Choroid plexus epithelial cell (primary cell): Measurements from ENCODE around the gene FAM221B.

Source experiments
- DNase-seq: peaks from one replicate; pipeline ENCODE4 v3.0.0-alpha.2; 2010; ENCODE audit warnings: low read depth
- H3K4me3 ChIP-seq: 2 replicates; pipeline ENCODE4 v1.5.1; 2011; ENCODE audit warnings: low read depth, mild to moderate bottlenecking, control low read depth, low read length, moderate library complexity
- CTCF ChIP-seq: conservative IDR thresholded peaks from 2 replicates; pipeline ENCODE4 v1.5.1; 2011; ENCODE audit warnings: low read depth, mild to moderate bottlenecking, control low read depth, inconsistent platforms, low read length, moderate library complexity

Gene FAM221B

GRCh38 chr9:35790385-35791296, 37.9 kb downstream of the FAM221B start:
- peak; percentile 90 for TF ChIP-seq CTCF
- H3K4me3 ChIP-seq: peak overlapping the region; percentile 63
- DNase-seq: peak; percentile 92

- TF ChIP-seq CTCF: no peak
- no peak for DNase-seq
- no peak overlapping the region for H3K4me3 ChIP-seq
Measured at GRCh38 chr9:35790025-35790384, 38.5 kb downstream of the FAM221B start.

- H3K4me3 ChIP-seq: no peak overlapping the region
- no peak for TF ChIP-seq CTCF
- no peak for DNase-seq
Measured at GRCh38 chr9:35789541-35789940, 39.0 kb downstream of the FAM221B start.

- no peak for TF ChIP-seq CTCF
- DNase-seq: no peak
Measured at GRCh38 chr9:35783418-35783817, 45.1 kb downstream of the FAM221B start.

GRCh38 chr9:35781066-35781465, 47.5 kb downstream of the FAM221B start:
- no peak overlapping the region for H3K4me3 ChIP-seq
- DNase-seq: no peak
- no peak for TF ChIP-seq CTCF

More at GRCh38 chr9:35783418-35783817, 45.1 kb downstream of the FAM221B start:
- H3K4me3 ChIP-seq: no peak overlapping the region

GRCh38 chr9:35778496-35778895, 50.0 kb downstream of the FAM221B start:
- TF ChIP-seq CTCF: no peak
- no peak overlapping the region for H3K4me3 ChIP-seq
- DNase-seq: no peak

- TF ChIP-seq CTCF: no peak
- H3K4me3 ChIP-seq: no peak overlapping the region
- DNase-seq: no peak
Measured at GRCh38 chr9:35776018-35776417, 52.5 kb downstream of the FAM221B start.
